Fibroblast of the aortic adventitia (primary cell): ENCODE measurements around the gene CNTN1. TPM values are rescaled to one million over a fixed set of nuclear protein-coding genes. Genes with fewer than 3 reads are reported as not detected.

Experiments used
- DNase-seq: peaks from one replicate; pipeline ENCODE4 v3.0.0-alpha.2; 2010; ENCODE audit warnings: low read depth
- H3K4me3 ChIP-seq: 2 replicates; pipeline ENCODE4 v1.5.1; 2011; ENCODE audit warnings: low read depth, mild to moderate bottlenecking, control low read depth, low read length, moderate library complexity
- CTCF ChIP-seq: IDR thresholded peaks from 2 replicates; pipeline ENCODE4 v1.5.1; 2011; ENCODE audit warnings: mild to moderate bottlenecking, low read length, control low read depth, inconsistent platforms; ENCODE audit not compliant: insufficient read depth
- total RNA-seq: library from RNA; depleted of rRNA; stranded (reverse); fragments of >200 nt; gene quantifications from 2 replicates; pipeline ENCODE4 v1.2.3, GENCODE V29; 2012; ENCODE audit warnings: low replicate concordance

Gene CNTN1
- total RNA-seq, 1 donor = 0.27 TPM

GRCh38 chr12:40646911-40647310, 45.3 kb upstream of the CNTN1 start:
- no peak overlapping the region for H3K4me3 ChIP-seq
- no peak for DNase-seq
- TF ChIP-seq CTCF = no peak

GRCh38 chr12:40647651-40648050, 44.6 kb upstream of the CNTN1 start:
- DNase-seq = no peak
- no peak overlapping the region for H3K4me3 ChIP-seq
- TF ChIP-seq CTCF = no peak

GRCh38 chr12:40648519-40648918, 43.7 kb upstream of the CNTN1 start:
- no peak for DNase-seq
- TF ChIP-seq CTCF = no peak
- H3K4me3 ChIP-seq = no peak overlapping the region

GRCh38 chr12:40650038-40650704, 42.1 kb upstream of the CNTN1 start:
- no peak overlapping the region for H3K4me3 ChIP-seq
- DNase-seq = no peak
- no peak for TF ChIP-seq CTCF

- TF ChIP-seq CTCF = no peak
- no peak overlapping the region for H3K4me3 ChIP-seq
- no peak for DNase-seq
These were observed 36.8 kb upstream of the CNTN1 start for GRCh38 chr12:40655451-40655850.

- no peak for TF ChIP-seq CTCF
- no peak for DNase-seq
- H3K4me3 ChIP-seq = no peak overlapping the region
These were observed 29.9 kb upstream of the CNTN1 start for GRCh38 chr12:40662366-40662765.

GRCh38 chr12:40663781-40664180, 28.5 kb upstream of the CNTN1 start:
- no peak for DNase-seq
- H3K4me3 ChIP-seq = no peak overlapping the region
- no peak for TF ChIP-seq CTCF
